ENCODE measurements around the gene CGREF1.

CGREF1 gene
- 0.36 to 1.7 reads per million in 2 experiments for total RNA-seq

DNA sequence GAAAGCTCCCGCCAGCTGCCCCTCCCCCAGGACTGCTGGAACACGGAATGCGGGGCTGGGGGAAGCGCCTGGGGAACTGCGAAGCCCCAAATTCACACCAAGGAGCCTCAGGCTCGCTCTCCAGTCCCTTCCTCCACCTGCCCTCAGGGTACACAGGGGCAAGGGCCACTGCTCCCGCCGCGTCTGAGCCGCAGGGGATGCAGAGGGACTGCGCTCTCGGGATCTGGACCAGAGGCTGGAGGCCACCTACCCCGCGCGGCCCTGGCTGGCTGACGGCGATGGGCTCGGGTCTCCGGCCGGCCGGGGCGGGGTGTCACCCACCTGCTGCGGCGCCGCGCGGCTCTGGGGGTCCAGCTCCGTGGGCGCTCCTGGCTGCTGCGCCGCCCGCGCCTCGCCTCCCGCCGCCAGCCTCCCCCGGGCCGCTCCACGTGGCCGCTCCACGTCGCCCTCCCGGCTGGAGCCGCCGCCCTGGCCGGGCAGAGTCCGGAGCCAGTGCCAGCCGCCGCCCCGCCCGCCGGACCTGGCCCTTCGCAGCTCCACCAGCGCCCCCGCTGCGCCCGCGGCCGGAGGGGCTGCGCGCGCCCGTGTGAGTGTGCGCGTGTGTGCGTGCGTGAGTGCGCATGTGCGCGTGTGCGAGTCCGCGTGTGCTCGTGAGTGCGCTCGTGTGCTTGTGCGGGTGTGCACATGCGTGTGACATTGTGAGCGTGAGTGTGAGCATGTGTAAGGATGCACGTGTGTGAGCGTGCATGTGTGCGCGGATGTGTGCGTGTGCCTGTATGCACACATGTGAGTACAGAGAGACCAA, at the start of gene CGREF1:
TSS of gene CGREF1 (minus strand) at position 604 of the 805 bp plus-strand sequence. CDS start 14,762 bp downstream, outside the sequence.
- DNase-seq (ENCODE audit: low read depth), result no peak

GRCh38 chr2:27164960-27165763, 46.2 kb upstream of the CGREF1 start:
- DNase-seq (ENCODE audit: low read depth), result no peak

GRCh38 chr2:27162151-27163121, 43.5 kb upstream of the CGREF1 start:
- DNase-seq (ENCODE audit: low read depth), result no peak

GRCh38 chr2:27160191-27160590, 41.3 kb upstream of the CGREF1 start:
- DNase-seq (ENCODE audit: low read depth), result no peak

GRCh38 chr2:27159271-27159670, 40.3 kb upstream of the CGREF1 start:
- DNase-seq (ENCODE audit: low read depth), result no peak

DNA sequence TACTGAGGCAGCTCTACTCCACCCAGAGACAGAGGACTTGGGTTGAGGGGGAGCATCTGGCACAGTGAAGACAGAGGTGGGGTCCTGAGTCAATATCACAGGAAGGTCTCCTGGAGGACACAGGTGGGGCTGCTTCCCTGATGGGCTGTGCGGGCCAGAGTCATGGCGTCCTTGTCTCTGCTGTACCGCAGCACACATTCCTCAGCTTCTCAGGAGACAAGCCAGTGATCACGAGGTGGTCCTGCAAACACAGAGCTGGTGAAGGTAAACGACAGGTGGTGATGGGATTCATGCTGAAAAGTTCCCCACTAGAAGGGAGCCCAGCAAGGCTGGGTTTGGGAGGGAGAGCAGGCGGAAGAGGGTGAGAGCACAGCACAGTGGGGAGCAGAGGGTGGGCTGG, 39.5 kb upstream of the CGREF1 start:
- no peak for DNase-seq (ENCODE audit: low read depth)

DNA sequence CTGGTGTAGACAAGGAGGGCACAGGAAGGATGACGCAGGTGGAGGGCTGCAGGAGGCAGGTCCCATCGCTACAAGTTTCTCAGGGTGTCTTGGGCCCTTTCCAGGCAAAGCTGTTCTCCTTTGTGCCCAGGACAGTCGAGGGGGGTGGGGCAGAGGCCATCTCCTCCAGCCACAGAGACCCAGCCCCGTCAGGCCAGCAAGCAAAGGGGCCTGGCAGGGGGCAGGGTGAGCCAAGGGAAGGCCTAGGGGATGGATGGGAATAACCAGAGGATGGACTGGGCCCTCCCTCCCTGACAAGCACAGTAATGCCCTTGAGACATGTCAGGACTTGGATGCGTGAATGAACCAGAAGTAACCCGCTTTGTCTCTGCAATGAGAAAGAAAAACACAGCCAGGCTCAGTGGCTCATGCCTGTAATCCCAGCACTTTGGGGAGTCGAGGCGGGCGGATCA, 36.2 kb upstream of the CGREF1 start:
- no peak for DNase-seq (ENCODE audit: low read depth)

DNA sequence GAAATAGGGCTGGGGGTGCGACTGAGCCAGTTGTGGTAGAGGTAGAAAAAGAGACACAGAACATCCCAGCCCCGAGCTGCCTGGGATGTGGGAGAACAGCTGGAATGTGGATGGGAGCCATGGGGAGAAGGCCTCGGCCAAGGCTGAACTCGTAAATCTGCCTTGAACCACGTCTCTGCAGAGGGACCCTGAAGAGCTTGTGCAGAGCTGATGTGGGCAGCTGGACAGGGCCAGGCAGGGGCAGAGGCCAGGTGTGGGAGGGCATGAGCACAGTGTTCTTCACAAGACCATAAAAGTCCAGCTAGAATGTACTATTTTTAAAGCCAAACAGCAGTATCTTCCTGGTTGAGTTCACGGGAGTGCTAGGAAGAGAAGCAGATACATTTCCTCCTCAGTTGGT, 35.6 kb upstream of the CGREF1 start:
- no peak for DNase-seq (ENCODE audit: low read depth)

DNA sequence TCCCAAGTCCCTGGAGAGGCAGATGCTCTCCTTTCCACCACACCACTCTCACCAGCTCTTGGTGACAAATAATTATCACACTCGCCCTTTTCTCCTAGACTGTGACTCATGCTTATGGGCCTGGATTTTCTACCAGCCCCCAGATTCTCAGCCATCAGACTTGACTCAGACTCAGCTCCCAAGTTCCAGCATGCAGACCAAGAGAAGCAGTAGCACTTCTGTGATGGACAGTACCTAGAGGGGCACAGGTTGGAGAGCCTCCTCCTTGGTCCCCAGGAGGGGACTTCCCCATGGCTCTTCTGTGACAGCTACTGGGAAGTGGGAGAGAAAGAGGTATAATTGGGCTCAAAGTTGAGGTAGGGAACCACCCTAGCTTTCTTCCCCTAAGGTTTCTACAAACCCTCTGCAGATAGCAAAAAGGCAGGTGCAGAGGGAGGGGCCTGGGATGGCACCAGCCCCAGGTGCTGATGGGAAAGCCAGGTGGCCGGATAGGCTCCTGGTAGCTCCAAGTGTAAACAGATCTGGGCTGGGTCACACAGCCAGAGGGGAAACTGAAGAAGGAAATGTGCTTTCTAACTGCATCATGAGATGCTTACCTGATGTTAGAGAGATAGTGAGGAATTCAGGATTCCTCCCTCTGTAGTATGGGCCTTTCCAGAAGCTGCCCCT, 34.0 kb upstream of the CGREF1 start:
- DNase-seq (ENCODE audit: low read depth), result no peak

GRCh38 chr2:27152102-27152795, 33.3 kb upstream of the CGREF1 start:
- DNase-seq (ENCODE audit: low read depth), result no peak

GRCh38 chr2:27150639-27151230, 31.8 kb upstream of the CGREF1 start:
- DNase-seq (ENCODE audit: low read depth), result no peak

DNA sequence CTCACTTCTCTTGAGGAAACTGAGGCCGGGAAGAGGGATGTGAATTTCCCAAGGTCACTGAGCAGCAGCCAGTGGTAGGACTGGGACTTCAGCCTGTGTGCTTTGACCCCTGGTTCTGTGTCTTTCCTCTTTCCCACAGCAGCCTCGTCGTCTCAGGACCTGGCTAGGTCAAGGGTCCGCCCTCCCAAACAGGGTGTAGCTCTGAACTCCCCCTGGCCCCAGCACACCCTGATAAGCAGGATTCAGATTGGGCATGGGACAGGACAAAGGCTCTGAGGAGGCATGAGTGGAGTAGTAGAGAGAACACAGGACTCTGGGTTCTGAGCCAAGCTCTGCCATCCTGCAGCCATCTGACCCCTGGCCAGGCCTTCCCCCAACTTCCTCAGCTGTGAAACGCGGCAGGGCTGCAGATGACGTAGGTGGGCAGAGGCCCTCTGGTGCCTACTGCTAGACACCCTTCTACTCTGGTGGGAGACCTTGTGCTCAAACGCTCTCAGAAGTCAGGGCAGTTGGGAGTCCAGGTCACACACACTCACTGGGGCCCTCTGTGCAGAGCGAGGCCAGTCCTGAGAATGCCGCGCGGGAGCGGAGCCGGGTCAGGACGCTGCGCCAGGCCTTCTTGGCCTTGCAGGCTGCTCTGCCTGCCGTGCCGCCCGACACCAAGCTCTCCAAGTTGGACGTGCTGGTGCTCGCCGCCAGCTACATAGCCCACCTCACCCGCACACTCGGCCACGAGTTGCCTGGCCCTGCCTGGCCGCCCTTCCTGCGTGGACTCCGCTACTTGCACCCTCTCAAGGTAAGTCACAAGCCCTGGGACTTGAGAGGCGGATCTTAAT, 30.9 kb upstream of the CGREF1 start:
- no peak for DNase-seq (ENCODE audit: low read depth)

DNA sequence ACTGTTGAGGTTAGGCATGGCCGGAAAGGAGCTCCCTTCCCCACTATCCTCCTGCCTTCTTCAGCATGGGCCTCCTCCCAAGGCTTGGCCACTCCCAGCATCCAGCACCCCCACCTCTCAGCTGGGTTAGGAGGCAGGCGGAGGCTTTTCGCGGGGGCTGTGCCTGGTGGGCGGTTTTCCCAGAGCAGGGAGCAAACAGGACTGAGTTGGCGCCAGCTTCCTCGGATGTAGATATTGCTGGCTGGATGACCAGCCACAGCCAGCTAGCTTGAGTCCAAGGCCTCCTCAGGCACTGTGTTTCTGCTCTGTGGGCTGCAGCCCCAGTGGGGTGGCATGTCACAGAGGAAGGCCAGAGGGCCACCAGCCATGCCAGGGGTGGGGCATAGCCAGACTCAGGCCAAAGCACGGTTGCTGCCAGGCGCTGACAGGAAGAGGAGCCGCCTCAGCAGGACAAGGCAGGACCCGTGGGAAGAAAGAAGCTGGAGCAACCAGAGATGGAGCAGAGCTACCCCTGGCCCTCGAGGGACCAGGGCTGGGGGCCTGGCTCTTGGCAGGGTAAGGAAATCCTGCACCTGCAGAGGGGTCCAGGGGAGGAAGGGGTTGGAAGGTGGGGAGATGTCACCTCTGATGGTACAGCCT, 30.0 kb upstream of the CGREF1 start, which contains the start of gene TCF23:
TSS of gene TCF23 (plus strand) at position 204 of the 639 bp plus-strand sequence. CDS start at position 334, 130 bp downstream.
- DNase-seq (ENCODE audit: low read depth), result no peak

DNA sequence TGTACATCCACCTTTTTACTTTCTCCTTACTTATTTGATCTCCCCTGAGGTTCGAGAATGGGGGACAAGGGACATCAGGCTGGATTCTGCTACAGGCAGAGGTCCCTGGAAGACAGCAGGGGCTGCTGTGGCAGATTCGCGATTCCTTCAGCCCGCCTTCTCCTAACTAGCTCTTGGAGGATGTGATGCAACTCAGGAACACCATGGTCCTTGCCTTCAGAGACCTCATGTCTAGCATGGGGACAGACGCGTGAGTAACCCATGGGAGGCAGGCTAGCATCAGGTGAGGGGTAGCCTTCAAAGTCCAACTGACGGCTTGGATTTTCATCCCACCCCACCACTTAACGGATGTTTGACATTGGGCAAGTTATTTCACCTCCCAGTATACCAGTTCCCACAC, 29.0 kb upstream of the CGREF1 start:
- no peak for DNase-seq (ENCODE audit: low read depth)

GRCh38 chr2:27145682-27146081, 26.8 kb upstream of the CGREF1 start:
- DNase-seq (ENCODE audit: low read depth), result no peak

GRCh38 chr2:27143285-27143684, 24.4 kb upstream of the CGREF1 start:
- no peak for DNase-seq (ENCODE audit: low read depth)

- DNase-seq (ENCODE audit: low read depth), result no peak
Measured at GRCh38 chr2:27139310-27139709, 20.4 kb upstream of the CGREF1 start, which contains the start of gene PRR30. Gene PRR30, minus strand, starts transcription at chr2:27139410. Its CDS starts 1,081 bp downstream, at chr2:27138329.

DNA sequence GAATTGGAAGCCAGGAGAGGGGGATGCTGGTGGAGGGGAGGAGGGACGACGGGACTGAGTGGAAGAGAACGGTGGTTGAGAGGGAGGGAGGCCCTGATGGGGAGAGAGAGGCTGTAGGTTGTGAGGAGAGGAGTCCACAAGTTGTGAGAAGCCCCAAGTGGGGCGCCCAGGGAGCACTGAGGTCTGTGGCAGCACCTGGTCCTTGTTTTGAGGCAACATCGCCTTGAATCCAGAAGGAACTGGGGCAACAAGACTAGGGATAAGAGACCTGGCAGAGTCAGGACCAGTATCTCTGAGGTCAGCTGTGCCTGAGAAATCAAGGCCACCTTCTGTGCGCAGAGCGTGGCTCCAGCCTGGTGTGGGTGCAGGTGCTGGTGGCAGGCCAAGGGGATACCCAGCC, 19.2 kb upstream of the CGREF1 start:
- DNase-seq (ENCODE audit: low read depth), result no peak
